HG03060 (cell line): ENCODE results near the gene SH3BGRL2.

Experiments
- ATAC-seq: cut with Tn5 transposase; IDR thresholded peaks from one replicate; pipeline ENCODE4 v1.9.1; 2021; ENCODE audit warnings: low read depth, moderate number of reproducible peaks; ENCODE audit not compliant: unreplicated experiment

Gene SH3BGRL2

GRCh38 chr6:79694156-79694555 is 63.0 kb downstream of the SH3BGRL2 start:
- ATAC-seq = no peak

- no peak for ATAC-seq
Observed at GRCh38 chr6:79694623-79695343, 63.7 kb downstream of the SH3BGRL2 start.

- ATAC-seq = no peak
Observed at GRCh38 chr6:79697430-79697829, 66.3 kb downstream of the SH3BGRL2 start.

GRCh38 chr6:79699606-79700005 is 68.5 kb downstream of the SH3BGRL2 start:
- no peak for ATAC-seq

GRCh38 chr6:79702691-79703090 is 71.6 kb downstream of the SH3BGRL2 start:
- no peak for ATAC-seq

- no peak for ATAC-seq
Observed at GRCh38 chr6:79704200-79704599, 73.1 kb downstream of the SH3BGRL2 start.

GRCh38 chr6:79705456-79705995 is 74.4 kb downstream of the SH3BGRL2 start:
- no peak for ATAC-seq

GRCh38 chr6:79706527-79706926 is 75.4 kb downstream of the SH3BGRL2 start:
- no peak for ATAC-seq

GRCh38 chr6:79707621-79708020 is 76.5 kb downstream of the SH3BGRL2 start:
- no peak for ATAC-seq

GRCh38 chr6:79708095-79708791 is 77.1 kb downstream of the SH3BGRL2 start:
- ATAC-seq = no peak

GRCh38 chr6:79710127-79710526 is 79.0 kb downstream of the SH3BGRL2 start:
- ATAC-seq = no peak

GRCh38 chr6:79711167-79711566 is 80.0 kb downstream of the SH3BGRL2 start:
- ATAC-seq = no peak

GRCh38 chr6:79712144-79712543 is 81.0 kb downstream of the SH3BGRL2 start:
- ATAC-seq = no peak

- no peak for ATAC-seq
Observed at GRCh38 chr6:79712616-79713135, 81.5 kb downstream of the SH3BGRL2 start.

- no peak for ATAC-seq
Observed at GRCh38 chr6:79713701-79714322, 82.7 kb downstream of the SH3BGRL2 start.

GRCh38 chr6:79717989-79718388 is 86.9 kb downstream of the SH3BGRL2 start:
- no peak for ATAC-seq

GRCh38 chr6:79718509-79719247 is 87.5 kb downstream of the SH3BGRL2 start:
- no peak for ATAC-seq

GRCh38 chr6:79719248-79719960 is 88.3 kb downstream of the SH3BGRL2 start:
- ATAC-seq = no peak

GRCh38 chr6:79724816-79725215 is 93.7 kb downstream of the SH3BGRL2 start:
- no peak for ATAC-seq

GRCh38 chr6:79731471-79731870 is 100.3 kb downstream of the SH3BGRL2 start:
- no peak for ATAC-seq
